Measurements from ENCODE around the gene CPE.
"Not testable (repeated sequence)": the region's sequence is repeated elsewhere in the genome, so short reads cannot be mapped to it uniquely, and the experiment has no call there.

Gene CPE

DNA sequence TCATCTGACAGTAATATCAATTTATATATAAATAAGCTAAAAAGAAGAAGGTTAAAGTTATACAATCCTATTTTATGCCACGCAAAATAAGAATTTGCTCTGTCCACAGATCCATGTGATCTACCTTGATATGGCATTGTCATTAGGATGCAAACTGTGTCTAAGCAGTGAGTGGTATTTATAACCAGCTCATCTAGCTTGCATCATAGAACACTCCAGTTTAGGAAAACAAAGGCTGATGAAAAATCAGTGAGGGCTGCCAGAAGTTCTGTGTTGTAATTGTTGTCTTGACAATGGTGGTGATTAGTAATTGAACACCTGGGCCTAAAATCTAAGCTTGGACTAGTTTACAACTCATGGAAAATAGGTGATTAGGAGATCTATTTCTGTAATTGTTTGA lies 111.0 kb downstream of the CPE start:
- no peak for DNase-seq
- no peak overlapping the region for H3K27ac ChIP-seq (ENCODE audit: insufficient read depth, low read length, poor library complexity, severe bottlenecking)
- no peaks in the 10 kb centered on the region for H3K36me3 ChIP-seq (ENCODE audit: control insufficient read depth, insufficient read depth, low read length)

DNA sequence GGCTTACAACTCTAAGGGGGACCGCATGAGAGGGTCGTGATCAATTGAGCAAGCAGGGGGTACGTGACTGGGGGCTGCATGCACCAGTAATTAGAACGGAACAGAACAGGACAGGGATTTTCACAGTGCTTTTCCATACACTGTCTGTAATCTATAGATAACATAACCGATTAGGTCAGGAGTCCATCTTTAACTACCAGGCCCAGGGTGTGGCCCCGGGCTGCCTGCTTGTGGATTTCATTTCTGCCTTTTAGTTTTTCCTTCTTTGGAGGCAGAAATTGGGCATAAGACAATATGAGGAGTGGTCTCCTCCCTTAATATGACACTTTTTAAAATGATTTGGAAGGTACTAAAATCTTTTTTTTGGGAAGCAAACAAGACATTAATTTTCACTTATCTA lies 113.8 kb downstream of the CPE start:
- H3K9me3 ChIP-seq (ENCODE audit: control insufficient read depth, low read length); H3K27ac ChIP-seq (ENCODE audit: insufficient read depth, low read length, poor library complexity, severe bottlenecking); H3K36me3 ChIP-seq (ENCODE audit: control insufficient read depth, insufficient read depth, low read length); H3K4me1 ChIP-seq (ENCODE audit: control insufficient read depth, insufficient read depth, low read length, poor library complexity, severe bottlenecking); DNase-seq; H3K4me3 ChIP-seq (ENCODE audit: insufficient read depth, low read depth, low read length, poor library complexity, severe bottlenecking); H3K27me3 ChIP-seq (replicated peaks; ENCODE audit: control insufficient read depth, insufficient read depth, low read length, poor library complexity, severe bottlenecking): not testable (repeated sequence)

More for the DNA sequence above, 111.0 kb downstream of the CPE start:
- Histone ChIP-seq H3K4me3 (ENCODE audit: insufficient read depth, low read depth, low read length, poor library complexity, severe bottlenecking) (no peak overlapping the region), H3K27me3 (replicated peaks; ENCODE audit: control insufficient read depth, insufficient read depth, low read length, poor library complexity, severe bottlenecking) (no peaks in the 10 kb centered on the region), H3K4me1 (ENCODE audit: control insufficient read depth, insufficient read depth, low read length, poor library complexity, severe bottlenecking) (no peaks in the 10 kb centered on the region), H3K9me3 (ENCODE audit: control insufficient read depth, low read length) (no peaks in the 10 kb centered on the region)

DNA sequence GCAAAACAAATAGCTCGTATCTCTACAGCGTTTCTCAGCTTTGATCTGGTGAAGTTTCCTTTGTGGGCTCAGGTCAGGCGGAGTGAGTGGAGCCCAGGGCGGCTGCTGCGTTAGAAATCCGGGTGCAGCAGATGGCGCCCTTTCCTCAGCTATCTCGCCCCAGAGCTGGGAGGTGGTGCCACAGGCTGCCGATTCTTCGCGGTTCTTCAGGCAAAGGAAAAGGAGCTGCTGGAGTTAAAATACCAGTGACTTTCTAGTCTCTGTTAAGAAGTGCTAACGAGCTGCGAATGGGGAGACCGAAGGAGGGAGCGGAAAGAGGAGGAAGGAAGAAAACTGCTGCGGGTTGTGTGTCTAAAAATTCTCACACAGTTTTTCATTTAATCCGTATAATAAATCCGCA lies 114.6 kb downstream of the CPE start:
- Histone ChIP-seq H3K36me3 (ENCODE audit: control insufficient read depth, insufficient read depth, low read length) (no peaks in the 10 kb centered on the region), H3K27me3 (replicated peaks; ENCODE audit: control insufficient read depth, insufficient read depth, low read length, poor library complexity, severe bottlenecking) (no peaks in the 10 kb centered on the region), H3K27ac (ENCODE audit: insufficient read depth, low read length, poor library complexity, severe bottlenecking) (no peak overlapping the region), H3K4me3 (ENCODE audit: insufficient read depth, low read depth, low read length, poor library complexity, severe bottlenecking) (no peak overlapping the region), H3K4me1 (ENCODE audit: control insufficient read depth, insufficient read depth, low read length, poor library complexity, severe bottlenecking) (no peaks in the 10 kb centered on the region), H3K9me3 (ENCODE audit: control insufficient read depth, low read length) (no peaks in the 10 kb centered on the region)
- DNase-seq, result peak; percentile 17 to 38 (median 32)

DNA sequence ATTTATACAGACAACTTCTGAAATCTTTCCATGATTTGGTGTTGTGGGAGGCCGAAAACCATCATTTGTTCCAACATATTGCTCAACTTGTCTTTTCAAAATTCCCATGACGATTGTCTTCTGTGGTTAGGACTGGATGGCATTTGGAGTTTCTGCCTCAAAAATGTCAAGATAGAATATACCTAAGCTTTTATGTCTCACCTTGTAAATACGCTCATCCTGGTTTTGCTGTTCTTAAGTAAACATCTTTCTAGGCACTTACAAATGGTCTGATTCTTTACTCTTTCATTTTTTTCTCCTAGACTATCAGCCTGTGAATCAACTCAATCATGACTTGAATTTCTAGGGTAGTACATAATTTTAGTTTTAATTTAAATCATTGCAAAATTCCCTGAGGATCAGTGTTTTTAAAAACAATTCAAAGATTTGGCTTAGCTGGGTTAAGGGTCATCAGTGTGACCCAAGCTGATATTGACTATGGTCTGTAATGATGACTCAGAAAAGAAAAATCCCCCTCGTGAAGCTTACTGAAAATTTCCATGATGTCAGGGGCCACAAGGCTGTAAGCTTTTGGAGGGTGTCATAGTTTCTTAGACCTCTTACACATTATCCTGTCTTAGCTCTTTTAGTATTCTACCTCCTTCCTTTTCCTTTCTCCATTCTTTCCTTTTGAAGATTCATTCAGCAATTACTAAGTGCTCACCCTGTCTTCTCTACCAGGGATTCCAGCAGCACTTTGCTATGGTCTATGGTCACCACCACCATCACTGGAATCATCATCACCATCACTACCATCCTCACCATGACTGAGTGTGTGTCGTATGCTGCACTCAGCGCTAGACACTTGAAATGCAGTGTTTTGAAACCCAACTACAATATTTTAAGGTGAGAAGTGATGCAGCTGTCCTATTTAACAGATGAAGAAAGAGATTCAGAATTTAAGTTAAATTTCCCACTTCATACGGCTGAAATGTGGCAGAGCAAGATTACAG lies 124.4 kb downstream of the CPE start:
- H3K9me3 ChIP-seq (ENCODE audit: control insufficient read depth, low read length), result no peaks in the 10 kb centered on the region
- no peak for DNase-seq
- H3K27me3 ChIP-seq (replicated peaks; ENCODE audit: control insufficient read depth, insufficient read depth, low read length, poor library complexity, severe bottlenecking), result no peaks in the 10 kb centered on the region
- H3K27ac ChIP-seq (ENCODE audit: insufficient read depth, low read length, poor library complexity, severe bottlenecking), result no peak overlapping the region
- H3K4me1 ChIP-seq (ENCODE audit: control insufficient read depth, insufficient read depth, low read length, poor library complexity, severe bottlenecking), result no peaks in the 10 kb centered on the region
- H3K4me3 ChIP-seq (ENCODE audit: insufficient read depth, low read depth, low read length, poor library complexity, severe bottlenecking), result no peak overlapping the region
- H3K36me3 ChIP-seq (ENCODE audit: control insufficient read depth, insufficient read depth, low read length), result no peaks in the 10 kb centered on the region

DNA sequence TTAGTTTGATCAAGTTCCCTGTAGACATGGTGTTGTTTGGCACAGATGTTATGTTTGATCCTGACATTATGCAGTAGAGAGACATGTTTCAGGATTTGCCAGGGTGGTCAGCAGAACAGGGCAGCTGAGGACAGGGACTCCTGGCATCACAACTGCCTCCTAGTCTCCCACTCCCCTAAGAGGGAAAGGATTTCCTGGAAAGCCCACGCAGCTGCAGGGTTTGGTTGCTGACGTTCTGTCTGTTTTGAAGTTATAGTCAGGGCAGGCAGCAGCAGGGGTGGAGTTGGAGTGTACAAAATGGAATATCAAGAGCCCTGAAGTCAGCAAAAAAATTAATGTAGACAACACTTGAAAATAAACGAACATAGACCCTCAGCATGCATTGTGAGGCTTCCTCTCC lies 125.4 kb downstream of the CPE start:
- Histone ChIP-seq H3K36me3 (ENCODE audit: control insufficient read depth, insufficient read depth, low read length) (no peaks in the 10 kb centered on the region), H3K27me3 (replicated peaks; ENCODE audit: control insufficient read depth, insufficient read depth, low read length, poor library complexity, severe bottlenecking) (no peaks in the 10 kb centered on the region), H3K27ac (ENCODE audit: insufficient read depth, low read length, poor library complexity, severe bottlenecking) (no peak overlapping the region), H3K9me3 (ENCODE audit: control insufficient read depth, low read length) (no peaks in the 10 kb centered on the region), H3K4me3 (ENCODE audit: insufficient read depth, low read depth, low read length, poor library complexity, severe bottlenecking) (no peak overlapping the region), H3K4me1 (ENCODE audit: control insufficient read depth, insufficient read depth, low read length, poor library complexity, severe bottlenecking) (no peaks in the 10 kb centered on the region)
- DNase-seq, result no peak

DNA sequence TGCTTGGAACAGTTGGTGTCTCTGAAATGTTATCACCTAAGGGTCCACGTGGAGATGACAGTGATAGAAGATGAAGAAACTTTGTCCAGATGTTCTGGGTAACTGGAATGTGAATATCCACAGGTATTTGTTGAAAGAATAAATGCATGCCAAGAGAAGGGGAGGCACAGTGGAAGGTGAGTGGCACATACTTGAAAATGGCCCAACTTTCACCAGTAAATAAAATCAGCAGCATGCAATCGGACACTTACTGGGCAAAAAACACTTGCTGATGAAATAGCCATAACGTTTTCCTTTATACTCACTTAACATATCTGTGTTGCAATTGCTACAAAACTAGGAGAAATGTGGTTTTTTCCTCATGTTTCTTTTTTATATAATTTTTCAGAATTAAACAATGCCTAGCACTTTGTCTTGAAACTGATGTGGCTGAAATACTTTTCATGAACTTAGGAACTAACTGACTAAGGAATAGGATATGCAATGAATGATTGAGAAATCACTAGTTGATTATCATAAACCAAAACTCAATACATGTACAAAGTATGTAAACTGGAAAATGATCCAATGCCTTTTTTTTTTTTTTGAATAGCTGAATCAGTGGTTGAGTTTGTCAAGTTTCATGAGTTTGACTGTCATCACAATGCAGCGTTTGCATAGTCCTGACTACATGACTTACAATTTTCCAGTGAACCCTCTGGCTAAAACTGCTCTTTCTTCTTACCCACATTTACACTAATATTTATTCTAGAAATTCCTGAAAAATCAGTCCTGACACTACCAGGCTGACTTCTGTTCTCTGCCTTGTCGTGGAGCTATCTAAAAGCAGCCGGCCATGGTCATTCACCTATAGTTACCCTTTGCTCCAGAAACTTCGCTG lies 127.4 kb downstream of the CPE start:
- Histone ChIP-seq H3K4me1 (ENCODE audit: control insufficient read depth, insufficient read depth, low read length, poor library complexity, severe bottlenecking) (no peaks in the 10 kb centered on the region), H3K4me3 (ENCODE audit: insufficient read depth, low read depth, low read length, poor library complexity, severe bottlenecking) (no peak overlapping the region), H3K27ac (ENCODE audit: insufficient read depth, low read length, poor library complexity, severe bottlenecking) (no peak overlapping the region), H3K27me3 (replicated peaks; ENCODE audit: control insufficient read depth, insufficient read depth, low read length, poor library complexity, severe bottlenecking) (no peaks in the 10 kb centered on the region), H3K9me3 (ENCODE audit: control insufficient read depth, low read length) (no peaks in the 10 kb centered on the region), H3K36me3 (ENCODE audit: control insufficient read depth, insufficient read depth, low read length) (no peaks in the 10 kb centered on the region)
- no peak for DNase-seq

DNA sequence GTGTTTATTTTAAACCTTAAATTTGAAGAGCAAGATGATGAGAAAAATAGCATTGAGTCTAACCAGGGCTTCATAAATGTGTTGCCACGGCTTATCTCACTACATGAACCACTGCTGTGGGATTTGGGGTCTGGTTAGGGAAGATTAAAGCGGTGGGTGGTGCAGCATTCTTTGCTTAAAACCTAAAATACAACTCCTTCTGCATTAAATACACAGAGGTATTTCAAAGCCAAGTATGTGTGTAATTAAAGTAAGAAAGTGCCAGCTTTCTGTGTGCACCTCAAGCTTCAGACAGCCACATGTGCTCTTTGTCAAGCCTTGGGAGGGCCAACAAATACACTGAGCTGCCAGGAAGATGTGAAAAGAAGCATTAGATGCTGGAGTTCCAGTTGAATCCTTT lies 128.0 kb downstream of the CPE start:
- Histone ChIP-seq H3K9me3 (ENCODE audit: control insufficient read depth, low read length) (no peaks in the 10 kb centered on the region), H3K4me3 (ENCODE audit: insufficient read depth, low read depth, low read length, poor library complexity, severe bottlenecking) (no peak overlapping the region), H3K4me1 (ENCODE audit: control insufficient read depth, insufficient read depth, low read length, poor library complexity, severe bottlenecking) (no peaks in the 10 kb centered on the region), H3K36me3 (ENCODE audit: control insufficient read depth, insufficient read depth, low read length) (no peaks in the 10 kb centered on the region), H3K27me3 (replicated peaks; ENCODE audit: control insufficient read depth, insufficient read depth, low read length, poor library complexity, severe bottlenecking) (no peaks in the 10 kb centered on the region), H3K27ac (ENCODE audit: insufficient read depth, low read length, poor library complexity, severe bottlenecking) (no peak overlapping the region)
- DNase-seq, result no peak

DNA sequence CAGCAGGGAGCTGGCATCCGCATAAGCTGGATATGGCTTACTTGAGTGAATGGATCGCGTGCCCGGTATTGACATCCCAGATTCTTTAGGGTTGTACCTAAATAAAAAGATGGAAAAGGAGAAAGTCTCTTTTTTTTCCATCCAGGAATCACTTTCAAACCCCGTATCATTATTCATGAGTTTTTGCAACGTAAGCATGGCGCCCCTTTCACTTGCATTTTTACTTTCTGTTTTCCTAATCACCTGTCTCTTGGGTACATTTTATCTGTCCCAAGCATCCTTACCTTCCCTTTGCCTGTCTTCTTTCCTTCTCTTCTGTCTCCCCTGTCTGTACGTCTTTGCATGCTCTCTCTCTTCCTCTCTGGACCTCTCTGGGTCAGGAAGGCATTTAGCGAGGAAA lies 128.6 kb downstream of the CPE start:
- H3K36me3 ChIP-seq (ENCODE audit: control insufficient read depth, insufficient read depth, low read length), result no peaks in the 10 kb centered on the region
- H3K4me3 ChIP-seq (ENCODE audit: insufficient read depth, low read depth, low read length, poor library complexity, severe bottlenecking), result no peak overlapping the region
- H3K9me3 ChIP-seq (ENCODE audit: control insufficient read depth, low read length), result no peaks in the 10 kb centered on the region

DNA sequence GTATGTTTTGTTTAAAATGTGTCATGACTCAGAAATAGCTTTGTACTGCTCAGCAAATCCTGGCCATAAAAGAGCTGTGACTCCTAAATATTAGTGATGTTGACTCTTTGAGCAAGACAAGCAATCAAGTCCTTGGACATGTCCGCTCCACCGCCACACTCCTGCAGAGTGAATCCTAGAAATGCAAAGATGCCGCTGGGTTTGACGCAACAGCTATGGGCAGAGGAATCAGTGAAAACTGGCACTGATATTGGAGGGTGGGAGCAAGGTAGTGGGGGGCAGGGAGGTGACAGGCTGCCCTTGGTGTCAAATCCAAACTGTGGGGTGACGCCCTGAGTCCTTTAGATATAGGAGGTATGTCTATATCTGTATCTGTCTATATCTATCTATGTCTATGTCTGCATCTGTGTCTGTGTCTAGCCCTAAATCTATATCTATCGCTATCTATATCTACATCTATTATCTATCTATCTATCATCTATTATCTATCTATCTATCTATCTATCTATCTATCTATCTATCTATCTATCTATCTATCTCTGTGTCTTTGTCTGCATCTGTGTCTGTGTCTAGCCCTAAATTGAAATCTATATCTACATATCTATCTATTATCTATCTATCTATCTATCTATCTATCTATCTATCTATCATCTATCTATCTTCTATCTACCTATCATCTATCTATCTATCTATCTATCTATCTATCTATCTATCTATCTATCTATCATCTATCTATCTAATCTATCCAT lies 129.7 kb downstream of the CPE start:
- H3K9me3 ChIP-seq (ENCODE audit: control insufficient read depth, low read length), result no peaks in the 10 kb centered on the region
- H3K27ac ChIP-seq (ENCODE audit: insufficient read depth, low read length, poor library complexity, severe bottlenecking), result no peak overlapping the region
- no peak for DNase-seq
- no peaks in the 10 kb centered on the region for H3K4me1 ChIP-seq (ENCODE audit: control insufficient read depth, insufficient read depth, low read length, poor library complexity, severe bottlenecking)
- no peaks in the 10 kb centered on the region for H3K36me3 ChIP-seq (ENCODE audit: control insufficient read depth, insufficient read depth, low read length)
- no peaks in the 10 kb centered on the region for H3K27me3 ChIP-seq (replicated peaks; ENCODE audit: control insufficient read depth, insufficient read depth, low read length, poor library complexity, severe bottlenecking)
- H3K4me3 ChIP-seq (ENCODE audit: insufficient read depth, low read depth, low read length, poor library complexity, severe bottlenecking), result no peak overlapping the region

More for the DNA sequence above, 128.6 kb downstream of the CPE start:
- DNase-seq, result no peak
- Histone ChIP-seq H3K4me1 (ENCODE audit: control insufficient read depth, insufficient read depth, low read length, poor library complexity, severe bottlenecking) (no peaks in the 10 kb centered on the region), H3K27ac (ENCODE audit: insufficient read depth, low read length, poor library complexity, severe bottlenecking) (no peak overlapping the region), H3K27me3 (replicated peaks; ENCODE audit: control insufficient read depth, insufficient read depth, low read length, poor library complexity, severe bottlenecking) (no peaks in the 10 kb centered on the region)
